GM18907 (cell line): ENCODE measurements around the gene FAT1.
"Not testable (repeated sequence)": the region's sequence is repeated elsewhere in the genome, so short reads cannot be mapped to it uniquely, and the experiment has no call there.

Experiments used
- ATAC-seq: cut with Tn5 transposase; IDR thresholded peaks from one replicate; pipeline ENCODE4 v1.9.1; 2021; ENCODE audit warnings: mild to moderate bottlenecking, moderate library complexity; ENCODE audit not compliant: unreplicated experiment

The FAT1 gene

GRCh38 chr4:186699298-186699697 is 24.4 kb downstream of the FAT1 start:
- no peak for ATAC-seq

GRCh38 chr4:186698525-186698924 is 25.1 kb downstream of the FAT1 start:
- ATAC-seq, result no peak

GRCh38 chr4:186698028-186698427 is 25.6 kb downstream of the FAT1 start:
- no peak for ATAC-seq

GRCh38 chr4:186695392-186695791 is 28.3 kb downstream of the FAT1 start:
- no peak for ATAC-seq

GRCh38 chr4:186693894-186694293 is 29.8 kb downstream of the FAT1 start:
- ATAC-seq, result no peak

- ATAC-seq, result no peak
Observed at GRCh38 chr4:186693159-186693815, 30.4 kb downstream of the FAT1 start.

- ATAC-seq, result no peak
Observed at GRCh38 chr4:186691396-186691795, 32.3 kb downstream of the FAT1 start.

GRCh38 chr4:186689476-186689875 is 34.2 kb downstream of the FAT1 start:
- ATAC-seq, result no peak

GRCh38 chr4:186688150-186688943 is 35.3 kb downstream of the FAT1 start:
- no peak for ATAC-seq

GRCh38 chr4:186687265-186687664 is 36.4 kb downstream of the FAT1 start:
- no peak for ATAC-seq

- no peak for ATAC-seq
Observed at GRCh38 chr4:186685767-186686183, 37.9 kb downstream of the FAT1 start.

- no peak for ATAC-seq
Observed at GRCh38 chr4:186684889-186685309, 38.8 kb downstream of the FAT1 start.

GRCh38 chr4:186684220-186684619 is 39.4 kb downstream of the FAT1 start:
- ATAC-seq, result no peak

GRCh38 chr4:186680641-186681040 is 43.0 kb downstream of the FAT1 start:
- no peak for ATAC-seq

GRCh38 chr4:186676531-186677161 is 47.0 kb downstream of the FAT1 start:
- ATAC-seq, result no peak

- ATAC-seq, result no peak
Observed at GRCh38 chr4:186669735-186670134, 53.9 kb downstream of the FAT1 start.

- ATAC-seq, result no peak
Observed at GRCh38 chr4:186669159-186669731, 54.4 kb downstream of the FAT1 start.

- ATAC-seq, result no peak
Observed at GRCh38 chr4:186666750-186667149, 56.9 kb downstream of the FAT1 start.

GRCh38 chr4:186666252-186666651 is 57.4 kb downstream of the FAT1 start:
- ATAC-seq, result no peak

- no peak for ATAC-seq
Observed at GRCh38 chr4:186660403-186660802, 63.3 kb downstream of the FAT1 start.

GRCh38 chr4:186659935-186660334 is 63.7 kb downstream of the FAT1 start:
- ATAC-seq, result no peak

- ATAC-seq, result not testable (repeated sequence)
Observed at GRCh38 chr4:186659456-186659855, 64.2 kb downstream of the FAT1 start.
